ENCODE data around the gene DGKH.

DNA sequence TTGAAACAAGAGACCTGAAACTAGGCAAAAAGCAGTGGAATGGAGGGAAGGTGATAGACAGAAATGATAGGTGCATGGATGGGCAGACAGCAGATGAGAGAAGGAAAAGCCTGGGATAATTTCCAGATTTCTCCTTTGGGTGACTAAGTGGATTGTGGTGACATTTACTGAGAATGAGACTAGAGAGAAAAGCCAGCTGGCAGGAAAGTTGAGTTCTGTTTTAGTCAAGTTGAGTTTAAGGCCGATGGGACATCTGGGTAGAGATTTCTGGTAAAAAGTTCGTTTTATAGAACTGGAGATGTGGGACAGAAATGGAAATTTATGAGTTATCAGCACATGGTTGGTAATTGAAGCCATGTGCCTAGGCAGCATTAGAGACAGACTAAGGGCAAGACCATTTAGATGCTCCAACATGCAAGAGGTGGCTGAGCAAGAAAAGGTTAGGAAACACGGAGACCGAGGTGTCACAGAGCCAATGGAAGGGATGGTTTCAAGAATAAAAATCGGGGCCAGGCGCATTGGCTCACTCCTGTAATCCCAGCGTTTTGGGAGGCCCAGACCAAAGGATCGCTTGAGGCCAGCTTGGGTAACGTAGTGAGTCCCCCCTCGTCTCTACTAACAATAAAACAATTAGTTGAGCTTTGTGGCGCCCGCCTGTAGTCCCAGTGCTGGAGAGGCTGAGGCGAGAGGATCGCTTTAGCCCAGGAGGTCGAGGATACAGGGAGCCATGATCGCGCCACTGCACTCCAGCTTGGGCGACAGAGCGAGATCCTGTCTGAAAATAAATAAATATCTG is 9.6 kb upstream of the DGKH start:
- no peak for TF ChIP-seq CTCF (IDR thresholded peaks at IDR 0.05; ENCODE audit: low read length)
- TF ChIP-seq EZH2 (IDR thresholded peaks at IDR 0.05; ENCODE audit: borderline replicate concordance, low read length) = no peak
